HG03342 (cell line): ENCODE data around the gene SSTR5.

ENCODE experiments used
- ATAC-seq: cut with Tn5 transposase; IDR thresholded peaks from one replicate; pipeline ENCODE4 v1.9.1; 2021; ENCODE audit warnings: mild to moderate bottlenecking, moderate library complexity; ENCODE audit not compliant: unreplicated experiment

SSTR5 gene

GRCh38 chr16:1054660-1055556 is 17.6 kb upstream of the SSTR5 start:
- no peak for ATAC-seq

- no peak for ATAC-seq
Observed at GRCh38 chr16:1055557-1055924, 17.0 kb upstream of the SSTR5 start.

GRCh38 chr16:1056196-1056595 is 16.4 kb upstream of the SSTR5 start:
- ATAC-seq: no peak

- ATAC-seq: no peak
Observed at GRCh38 chr16:1057252-1057932, 15.2 kb upstream of the SSTR5 start.

GRCh38 chr16:1058216-1058615 is 14.3 kb upstream of the SSTR5 start:
- no peak for ATAC-seq

GRCh38 chr16:1059310-1059709 is 13.2 kb upstream of the SSTR5 start:
- ATAC-seq: no peak

GRCh38 chr16:1060416-1061340 is 11.9 kb upstream of the SSTR5 start:
- ATAC-seq: no peak

GRCh38 chr16:1061769-1062505 is 10.6 kb upstream of the SSTR5 start:
- no peak for ATAC-seq

GRCh38 chr16:1062895-1063294 is 9.7 kb upstream of the SSTR5 start:
- no peak for ATAC-seq

- no peak for ATAC-seq
Observed at GRCh38 chr16:1063728-1064127, 8.8 kb upstream of the SSTR5 start.

GRCh38 chr16:1065469-1066128 is 6.9 kb upstream of the SSTR5 start:
- ATAC-seq: no peak

GRCh38 chr16:1066584-1067172 is 5.9 kb upstream of the SSTR5 start:
- ATAC-seq: no peak

GRCh38 chr16:1067629-1068028 is 4.9 kb upstream of the SSTR5 start:
- ATAC-seq: no peak

- ATAC-seq: no peak
Observed at GRCh38 chr16:1068451-1068850, 4.1 kb upstream of the SSTR5 start.

GRCh38 chr16:1069154-1069553 is 3.4 kb upstream of the SSTR5 start:
- ATAC-seq: no peak

GRCh38 chr16:1070084-1070863 is 2.3 kb upstream of the SSTR5 start:
- ATAC-seq: no peak

- ATAC-seq: no peak
Observed at GRCh38 chr16:1070864-1071408, 1.6 kb upstream of the SSTR5 start.

GRCh38 chr16:1071561-1072225 is 854 bp upstream of the SSTR5 start:
- ATAC-seq: no peak
